GM12878 (cell line): Measurements from ENCODE around the gene TMPRSS4. TPM values are rescaled to one million over a fixed set of nuclear protein-coding genes. Genes with fewer than 3 reads are reported as not detected.

Experiments
- ATAC-seq: fragments of 200-7000 bp; cut with Tn5 transposase; 3 replicates; pipeline ENCODE4 v1.9.1; 2020; ENCODE audit warnings: mild to moderate bottlenecking, moderate library complexity
- BruUV-seq: library from RNA; stranded (reverse); fragments of 400-500 nt; replicated peaks from 2 replicates; lab custom pipeline; 2021; lab: Mats Ljungman, UMichigan
- CTCF ChIA-PET: fragments of 300-600 bp; sonication (Branson Sonifier 250); formaldehyde crosslinking; extraction: SDS; loops from one replicate; lab custom pipeline; 2021; ENCODE audit warnings: inconsistent platforms; lab: Yijun Ruan, JAX
- POLR2A ChIA-PET: fragments of 350-600 bp; formaldehyde crosslinking; extraction: SDS; loops from one replicate; lab custom pipeline; 2021; ENCODE audit warnings: inconsistent platforms; lab: Charles Lee
- RAD21 ChIA-PET: fragments of 300-600 bp; sonication (Branson Sonifier 250); formaldehyde crosslinking; loops from one replicate; lab custom pipeline; 2023; ENCODE audit warnings: antibody characterized with exemption; ENCODE audit not compliant: unreplicated experiment; lab: Charles Lee
- SMC1A ChIA-PET: fragments of 300-600 bp; sonication (Branson Sonifier 250); formaldehyde crosslinking; loops from one replicate; lab custom pipeline; 2023; ENCODE audit not compliant: unreplicated experiment, uncharacterized antibody; lab: Charles Lee
- DNase-seq: peaks from one replicate; pipeline ENCODE4 v3.0.0-alpha.2; 2011; ENCODE audit warnings: low read depth, low spot score
- FAIRE-seq: peaks from 3 replicates; lab custom pipeline; 2011; peaks lifted over from hg19 to GRCh38; lab: Jason Lieb, UNC
- H2AFZ ChIP-seq: 2 replicates; pipeline ENCODE4 v1.6.0; 2011; ENCODE audit warnings: low read depth, low read length, control low read depth; ENCODE audit not compliant: control insufficient read depth
- H3K27ac ChIP-seq: 2 replicates; pipeline ENCODE4 v1.5.1; 2011; ENCODE audit warnings: control low read depth; ENCODE audit not compliant: control insufficient read depth, insufficient read depth
- H3K27me3 ChIP-seq, 2 experiments: replicated peaks in 1 of 2; 2 replicates each; pipeline versions ENCODE4 v1.6.0 to v1.6.1; 2011; ENCODE audit warnings: low read length in 1 of 2; ENCODE audit not compliant: control insufficient read depth in 2 of 2, insufficient read depth in 2 of 2
- H3K36me3 ChIP-seq, 2 experiments: 2 replicates each; pipeline ENCODE4 v1.5.1; 2011; ENCODE audit warnings: low read length in 1 of 2; ENCODE audit not compliant: control insufficient read depth in 2 of 2, insufficient read depth in 2 of 2
- H3K4me1 ChIP-seq: 2 replicates; pipeline ENCODE4 v1.6.1; 2011; ENCODE audit warnings: mild to moderate bottlenecking, low read length, moderate library complexity, mixed read lengths; ENCODE audit not compliant: control insufficient read depth, insufficient read depth
- H3K4me2 ChIP-seq: 2 replicates; pipeline ENCODE4 v1.6.0; 2011; ENCODE audit warnings: control low read depth; ENCODE audit not compliant: control insufficient read depth, insufficient read depth
- H3K4me3 ChIP-seq: fragments of 200-600 bp; sonication (generic); 2 replicates; pipeline ENCODE4 v1.5.1; 2016
- H3K79me2 ChIP-seq: 2 replicates; pipeline ENCODE4 v1.6.0; 2011; ENCODE audit warnings: low read length; ENCODE audit not compliant: control insufficient read depth, insufficient read depth
- H3K9ac ChIP-seq: 2 replicates; pipeline ENCODE4 v1.8.0; 2011; ENCODE audit warnings: low read length, control low read depth, mixed read lengths; ENCODE audit not compliant: control insufficient read depth, insufficient read depth
- H3K9me3 ChIP-seq: replicated peaks from 3 replicates; pipeline ENCODE4 v1.5.1; 2011; ENCODE audit warnings: mild to moderate bottlenecking, low read length; ENCODE audit not compliant: control insufficient read depth, insufficient read depth
- H4K20me1 ChIP-seq: 2 replicates; pipeline ENCODE4 v1.6.0; 2011; ENCODE audit not compliant: control insufficient read depth, insufficient read depth
- KDM1A ChIP-seq: fragments of 200-600 bp; sonication (generic); IDR thresholded peaks from 2 replicates; pipeline ENCODE4 v1.6.1; 2016; ENCODE audit warnings: borderline replicate concordance
- TAF1 ChIP-seq: IDR thresholded peaks from 2 replicates; pipeline ENCODE4 v1.6.1; 2011; ENCODE audit warnings: mild to moderate bottlenecking, low read depth, low read length, borderline replicate concordance
- ZNF207 ChIP-seq: fragments of 450-650 bp; IDR thresholded peaks from 2 replicates; pipeline ENCODE4 v1.6.1; 2014; ENCODE audit warnings: antibody characterized with exemption, mild to moderate bottlenecking, borderline replicate concordance
- WGBS: methylation state at CpG from one replicate; pipeline ENCODE4 v1.1.6; 2016; ENCODE audit warnings: low lambda C conversion rate; ENCODE audit not compliant: insufficient replicate concordance, insufficient coverage; ENCODE audit errors: missing lambda C conversion rate; 5-methylcytosine and 5-hydroxymethylcytosine counted together
- in situ Hi-C: fragments of 300-500 bp; cut with MboI; formaldehyde crosslinking; loops from 9 replicates; pipeline ENCODE4 v1.14.3; 2018; ENCODE audit warnings: mixed read lengths
- intact Hi-C: fragments of 100-400 bp; cut with micrococcal nuclease; formaldehyde crosslinking; loops from one replicate; pipeline ENCODE4 v1.14.2; 2022; ENCODE audit not compliant: unreplicated experiment
- polyA plus RNA-seq, 11 experiments: library from polyadenylated mRNA; depleted of rRNA in 4 of 11; unstranded in 6 of 11; stranded (reverse) in 5 of 11; fragments of >200 nt; fragmentation: Nextera tagmentation in 4 of 11; fragmentation: Illumina TruSeq in 1 of 11; extraction: Ambion mirVana in 4 of 11; extraction: Trizol in 1 of 11; gene quantifications; 1 replicate in 1 of 11; 2 replicates in 10 of 11; pipeline versions ENCODE4 v1.2.1 to v1.2.3, GENCODE V29; 2011 to 2016; ENCODE audit warnings: inconsistent platforms in 2 of 11, missing spikeins in 2 of 11, low read depth in 1 of 11
- total RNA-seq, 4 experiments: library from RNA; depleted of rRNA in 3 of 4; stranded (reverse); fragments of >200 nt in 3 of 4; fragmentation: Illumina TruSeq in 1 of 4; extraction: Trizol in 1 of 4; gene quantifications; 2 replicates each; pipeline versions ENCODE4 v1.2.1 to v1.2.3, GENCODE V29; 2013 to 2021
- TF ChIP-seq, protein P1 (sequence below): fragments of 450-650 bp; IDR thresholded peaks from 2 replicates; pipeline ENCODE4 v1.6.1; 2017; ENCODE audit warnings: mild to moderate bottlenecking, low read depth, inconsistent platforms; ENCODE audit not compliant: poor library complexity, severe bottlenecking
- TF ChIP-seq, protein P2 (sequence below): IDR thresholded peaks from 2 replicates; pipeline ENCODE4 v1.6.1; 2012; ENCODE audit warnings: mild to moderate bottlenecking, low read depth, low read length
- TF ChIP-seq, protein P3 (sequence below): IDR thresholded peaks from 2 replicates; pipeline ENCODE4 v1.6.1; 2012; ENCODE audit warnings: improper control_type of control experiment, low read depth, low read length; ENCODE audit not compliant: insufficient replicate concordance
- TF ChIP-seq, protein P4 (sequence below): IDR thresholded peaks from 2 replicates; pipeline ENCODE4 v1.6.1; 2011; ENCODE audit warnings: low read depth, mild to moderate bottlenecking, low read length, moderate library complexity, borderline replicate concordance; ENCODE audit errors: extremely low read depth

Gene TMPRSS4
- total and polyA plus RNA-seq, 10 of the 15 experiments (the other 5 are each of a cell fraction or from before 2014, with no cell fraction given), result 0.14 to 0.26 TPM; not detected in 8

DNA sequence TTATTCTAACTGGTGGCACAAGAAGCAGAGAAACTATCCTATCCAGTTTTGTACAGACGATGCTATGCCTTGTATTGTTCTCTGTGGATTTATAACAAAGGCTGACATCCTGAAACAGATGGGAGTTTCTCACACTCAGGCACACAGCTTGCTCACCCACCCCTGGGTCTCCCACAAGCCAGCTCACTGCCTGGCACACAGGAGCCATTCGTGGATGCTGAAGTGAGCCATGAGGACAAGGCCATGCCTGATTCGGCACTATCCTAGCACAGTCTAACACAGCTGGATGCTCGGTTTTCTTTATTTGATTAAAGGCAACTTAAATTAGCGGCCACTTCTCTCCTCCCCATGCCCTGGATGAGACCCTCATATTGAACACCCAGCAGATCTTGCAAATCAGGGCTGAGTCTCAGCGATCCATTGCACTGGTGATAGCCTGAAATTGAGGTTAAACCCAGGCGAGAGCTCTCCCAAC, 25.7 kb upstream of the TMPRSS4 start:
- SMC1A ChIA-PET, result interaction anchor here (1.5 to 8.2 kb wide), 10 partner anchors 9 to 242 kb away, joined by 4 to 295 read pairs (median 66); partner anchors contain the start of genes FXYD2 and IL10RA
- POLR2A ChIA-PET, result interaction anchor here (0.6 kb wide), 1 partner anchor 9 kb away, joined by 3 read pairs; no protein-coding TSS in a partner anchor
- FAIRE-seq, result no peak
- BruUV-seq, result no TSS peak
- H3K4me3 ChIP-seq, result no peak overlapping the region
- DNase-seq, result no peak
- H3K4me2 ChIP-seq, result no peak overlapping the region
- no peaks in the 10 kb centered on the region for H4K20me1 ChIP-seq
- WGBS, result 61% methylated on average over 7 of the region's 7 CpGs
- no peaks in the 10 kb centered on the region for H3K36me3 ChIP-seq
- H3K9me3 ChIP-seq, result no peaks in the 10 kb centered on the region
- no peak overlapping the region for H2AFZ ChIP-seq
- peaks cover 23% of the 10 kb centered on the region for H3K4me1 ChIP-seq
- CTCF ChIA-PET, result interaction anchor here (0.9 to 9.1 kb wide), 18 partner anchors 9 to 625 kb away, joined by 3 to 364 read pairs (median 9); partner anchors contain the start of genes FXYD2 and IL10RA
- intact Hi-C loops, result loop anchor here (2.0 kb wide), 1 partner anchor 64 kb away; the partner anchor contains the start of gene IL10RA
- in situ Hi-C loops, result loop anchor here (25.0 kb wide), 1 partner anchor 614 kb away; no protein-coding TSS in a partner anchor
- no peaks in the 10 kb centered on the region for H3K79me2 ChIP-seq
- H3K27ac ChIP-seq, result no peak overlapping the region
- RAD21 ChIA-PET, result interaction anchor here (1.2 to 7.3 kb wide), 6 partner anchors 40 to 243 kb away, joined by 5 to 248 read pairs (median 76); partner anchors contain the start of genes FXYD2 and IL10RA
- no peak overlapping the region for H3K9ac ChIP-seq
- H3K27me3 ChIP-seq, result no peaks in the 10 kb centered on the region
- ATAC-seq, result no peak
- TF ChIP-seq KDM1A (no peak), ZNF207 (no peak), TAF1 (no peak)
- TF ChIP-seq, protein P1, sequence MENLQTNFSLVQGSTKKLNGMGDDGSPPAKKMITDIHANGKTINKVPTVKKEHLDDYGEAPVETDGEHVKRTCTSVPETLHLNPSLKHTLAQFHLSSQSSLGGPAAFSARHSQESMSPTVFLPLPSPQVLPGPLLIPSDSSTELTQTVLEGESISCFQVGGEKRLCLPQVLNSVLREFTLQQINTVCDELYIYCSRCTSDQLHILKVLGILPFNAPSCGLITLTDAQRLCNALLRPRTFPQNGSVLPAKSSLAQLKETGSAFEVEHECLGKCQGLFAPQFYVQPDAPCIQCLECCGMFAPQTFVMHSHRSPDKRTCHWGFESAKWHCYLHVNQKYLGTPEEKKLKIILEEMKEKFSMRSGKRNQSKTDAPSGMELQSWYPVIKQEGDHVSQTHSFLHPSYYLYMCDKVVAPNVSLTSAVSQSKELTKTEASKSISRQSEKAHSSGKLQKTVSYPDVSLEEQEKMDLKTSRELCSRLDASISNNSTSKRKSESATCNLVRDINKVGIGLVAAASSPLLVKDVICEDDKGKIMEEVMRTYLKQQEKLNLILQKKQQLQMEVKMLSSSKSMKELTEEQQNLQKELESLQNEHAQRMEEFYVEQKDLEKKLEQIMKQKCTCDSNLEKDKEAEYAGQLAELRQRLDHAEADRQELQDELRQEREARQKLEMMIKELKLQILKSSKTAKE, result no peak
- TF ChIP-seq, protein P2, sequence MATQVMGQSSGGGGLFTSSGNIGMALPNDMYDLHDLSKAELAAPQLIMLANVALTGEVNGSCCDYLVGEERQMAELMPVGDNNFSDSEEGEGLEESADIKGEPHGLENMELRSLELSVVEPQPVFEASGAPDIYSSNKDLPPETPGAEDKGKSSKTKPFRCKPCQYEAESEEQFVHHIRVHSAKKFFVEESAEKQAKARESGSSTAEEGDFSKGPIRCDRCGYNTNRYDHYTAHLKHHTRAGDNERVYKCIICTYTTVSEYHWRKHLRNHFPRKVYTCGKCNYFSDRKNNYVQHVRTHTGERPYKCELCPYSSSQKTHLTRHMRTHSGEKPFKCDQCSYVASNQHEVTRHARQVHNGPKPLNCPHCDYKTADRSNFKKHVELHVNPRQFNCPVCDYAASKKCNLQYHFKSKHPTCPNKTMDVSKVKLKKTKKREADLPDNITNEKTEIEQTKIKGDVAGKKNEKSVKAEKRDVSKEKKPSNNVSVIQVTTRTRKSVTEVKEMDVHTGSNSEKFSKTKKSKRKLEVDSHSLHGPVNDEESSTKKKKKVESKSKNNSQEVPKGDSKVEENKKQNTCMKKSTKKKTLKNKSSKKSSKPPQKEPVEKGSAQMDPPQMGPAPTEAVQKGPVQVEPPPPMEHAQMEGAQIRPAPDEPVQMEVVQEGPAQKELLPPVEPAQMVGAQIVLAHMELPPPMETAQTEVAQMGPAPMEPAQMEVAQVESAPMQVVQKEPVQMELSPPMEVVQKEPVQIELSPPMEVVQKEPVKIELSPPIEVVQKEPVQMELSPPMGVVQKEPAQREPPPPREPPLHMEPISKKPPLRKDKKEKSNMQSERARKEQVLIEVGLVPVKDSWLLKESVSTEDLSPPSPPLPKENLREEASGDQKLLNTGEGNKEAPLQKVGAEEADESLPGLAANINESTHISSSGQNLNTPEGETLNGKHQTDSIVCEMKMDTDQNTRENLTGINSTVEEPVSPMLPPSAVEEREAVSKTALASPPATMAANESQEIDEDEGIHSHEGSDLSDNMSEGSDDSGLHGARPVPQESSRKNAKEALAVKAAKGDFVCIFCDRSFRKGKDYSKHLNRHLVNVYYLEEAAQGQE, result no peak
- TF ChIP-seq, protein P3, sequence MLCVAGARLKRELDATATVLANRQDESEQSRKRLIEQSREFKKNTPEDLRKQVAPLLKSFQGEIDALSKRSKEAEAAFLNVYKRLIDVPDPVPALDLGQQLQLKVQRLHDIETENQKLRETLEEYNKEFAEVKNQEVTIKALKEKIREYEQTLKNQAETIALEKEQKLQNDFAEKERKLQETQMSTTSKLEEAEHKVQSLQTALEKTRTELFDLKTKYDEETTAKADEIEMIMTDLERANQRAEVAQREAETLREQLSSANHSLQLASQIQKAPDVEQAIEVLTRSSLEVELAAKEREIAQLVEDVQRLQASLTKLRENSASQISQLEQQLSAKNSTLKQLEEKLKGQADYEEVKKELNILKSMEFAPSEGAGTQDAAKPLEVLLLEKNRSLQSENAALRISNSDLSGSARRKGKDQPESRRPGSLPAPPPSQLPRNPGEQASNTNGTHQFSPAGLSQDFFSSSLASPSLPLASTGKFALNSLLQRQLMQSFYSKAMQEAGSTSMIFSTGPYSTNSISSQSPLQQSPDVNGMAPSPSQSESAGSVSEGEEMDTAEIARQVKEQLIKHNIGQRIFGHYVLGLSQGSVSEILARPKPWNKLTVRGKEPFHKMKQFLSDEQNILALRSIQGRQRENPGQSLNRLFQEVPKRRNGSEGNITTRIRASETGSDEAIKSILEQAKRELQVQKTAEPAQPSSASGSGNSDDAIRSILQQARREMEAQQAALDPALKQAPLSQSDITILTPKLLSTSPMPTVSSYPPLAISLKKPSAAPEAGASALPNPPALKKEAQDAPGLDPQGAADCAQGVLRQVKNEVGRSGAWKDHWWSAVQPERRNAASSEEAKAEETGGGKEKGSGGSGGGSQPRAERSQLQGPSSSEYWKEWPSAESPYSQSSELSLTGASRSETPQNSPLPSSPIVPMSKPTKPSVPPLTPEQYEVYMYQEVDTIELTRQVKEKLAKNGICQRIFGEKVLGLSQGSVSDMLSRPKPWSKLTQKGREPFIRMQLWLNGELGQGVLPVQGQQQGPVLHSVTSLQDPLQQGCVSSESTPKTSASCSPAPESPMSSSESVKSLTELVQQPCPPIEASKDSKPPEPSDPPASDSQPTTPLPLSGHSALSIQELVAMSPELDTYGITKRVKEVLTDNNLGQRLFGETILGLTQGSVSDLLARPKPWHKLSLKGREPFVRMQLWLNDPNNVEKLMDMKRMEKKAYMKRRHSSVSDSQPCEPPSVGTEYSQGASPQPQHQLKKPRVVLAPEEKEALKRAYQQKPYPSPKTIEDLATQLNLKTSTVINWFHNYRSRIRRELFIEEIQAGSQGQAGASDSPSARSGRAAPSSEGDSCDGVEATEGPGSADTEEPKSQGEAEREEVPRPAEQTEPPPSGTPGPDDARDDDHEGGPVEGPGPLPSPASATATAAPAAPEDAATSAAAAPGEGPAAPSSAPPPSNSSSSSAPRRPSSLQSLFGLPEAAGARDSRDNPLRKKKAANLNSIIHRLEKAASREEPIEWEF, result no peak
- TF ChIP-seq, protein P4, sequence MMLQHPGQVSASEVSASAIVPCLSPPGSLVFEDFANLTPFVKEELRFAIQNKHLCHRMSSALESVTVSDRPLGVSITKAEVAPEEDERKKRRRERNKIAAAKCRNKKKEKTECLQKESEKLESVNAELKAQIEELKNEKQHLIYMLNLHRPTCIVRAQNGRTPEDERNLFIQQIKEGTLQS, result no peak
